AG08395 (cell line): ENCODE results near the gene SCYL1.
"Not testable (repeated sequence)": the region's sequence is repeated elsewhere in the genome, so short reads cannot be mapped to it uniquely, and the experiment has no call there.

Source experiments
- DNase-seq: peaks from one replicate; pipeline ENCODE4 v3.0.0; 2012; ENCODE audit warnings: mixed read lengths, low spot score

SCYL1 gene

GRCh38 chr11:65506290-65506771 lies 18.6 kb upstream of the SCYL1 start:
- DNase-seq, result no peak

- DNase-seq, result peak; percentile 27
These were observed 17.9 kb upstream of the SCYL1 start for GRCh38 chr11:65506772-65507505.

GRCh38 chr11:65512311-65512710 lies 12.6 kb upstream of the SCYL1 start:
- DNase-seq, result not testable (repeated sequence)

GRCh38 chr11:65516135-65516968 lies 8.5 kb upstream of the SCYL1 start:
- DNase-seq, result no peak

GRCh38 chr11:65518941-65519549 lies 5.8 kb upstream of the SCYL1 start:
- DNase-seq, result not testable (repeated sequence)

- not testable (repeated sequence) for DNase-seq
These were observed 2.9 kb upstream of the SCYL1 start for GRCh38 chr11:65521777-65522521.

GRCh38 chr11:65522718-65523630 lies 1.9 kb upstream of the SCYL1 start:
- DNase-seq, result not testable (repeated sequence)

GRCh38 chr11:65523631-65523968 lies 1.3 kb upstream of the SCYL1 start:
- DNase-seq, result not testable (repeated sequence)

- peak; percentile 35 for DNase-seq
These were observed 706 bp upstream of the SCYL1 start for GRCh38 chr11:65524014-65524740.

GRCh38 chr11:65525546-65526480 lies 930 bp downstream of the SCYL1 start:
- no peak for DNase-seq

- no peak for DNase-seq
These were observed 1.9 kb downstream of the SCYL1 start for GRCh38 chr11:65526744-65527143.

GRCh38 chr11:65528819-65529350 lies 4.0 kb downstream of the SCYL1 start:
- DNase-seq, result no peak

GRCh38 chr11:65529475-65530156 lies 4.7 kb downstream of the SCYL1 start:
- DNase-seq, result no peak

- DNase-seq, result no peak
These were observed 5.2 kb downstream of the SCYL1 start for GRCh38 chr11:65530157-65530496.

- no peak for DNase-seq
These were observed 7.6 kb downstream of the SCYL1 start for GRCh38 chr11:65532388-65533064.

- no peak for DNase-seq
These were observed 10.2 kb downstream of the SCYL1 start for GRCh38 chr11:65535102-65535501.

GRCh38 chr11:65536412-65537295 lies 11.8 kb downstream of the SCYL1 start:
- DNase-seq, result no peak
